WERI-Rb-1 (cell line): ENCODE results near the gene NEIL3.

ENCODE experiments used
- DNase-seq: peaks from one replicate; pipeline ENCODE4 v3.0.0-alpha.2; 2020
- H3K27ac ChIP-seq: fragments of 250-450 bp; sonication (Bioruptor Pico); 2 replicates; pipeline ENCODE4 v1.5.1; 2020; ENCODE audit warnings: mild to moderate bottlenecking, moderate library complexity
- H3K27me3 ChIP-seq: fragments of 250-450 bp; sonication (Bioruptor Pico); 2 replicates; pipeline ENCODE4 v1.5.1; 2021; ENCODE audit warnings: mild to moderate bottlenecking, low read depth, moderate library complexity; ENCODE audit not compliant: insufficient read depth, severe bottlenecking
- H3K36me3 ChIP-seq: fragments of 250-450 bp; sonication (Bioruptor Pico); 2 replicates; pipeline ENCODE4 v1.5.1; 2020; ENCODE audit warnings: mild to moderate bottlenecking, moderate library complexity
- H3K4me3 ChIP-seq: 2 replicates; pipeline ENCODE4 v1.5.1; 2011; ENCODE audit warnings: low read depth, mild to moderate bottlenecking, control low read depth, low read length
- H3K9me3 ChIP-seq: fragments of 250-450 bp; sonication (Bioruptor Pico); 2 replicates; pipeline ENCODE4 v1.5.1; 2021; ENCODE audit warnings: mild to moderate bottlenecking, moderate library complexity; ENCODE audit not compliant: severe bottlenecking
- CTCF ChIP-seq: IDR thresholded peaks from 2 replicates; pipeline ENCODE4 v1.5.1; 2011; ENCODE audit warnings: low read depth, mild to moderate bottlenecking, control low read depth, inconsistent platforms, low read length

The NEIL3 gene

GRCh38 chr4:177282284-177282835 is 27.3 kb upstream of the NEIL3 start:
- Histone ChIP-seq H3K4me3 (no peak overlapping the region), H3K27me3 (peaks cover 6% of the 10 kb centered on the region), H3K27ac (no peak overlapping the region), H3K9me3 (no peaks in the 10 kb centered on the region), H3K36me3 (no peaks in the 10 kb centered on the region)
- no peak for TF ChIP-seq CTCF
- DNase-seq = no peak

GRCh38 chr4:177283167-177283566 is 26.5 kb upstream of the NEIL3 start:
- DNase-seq = no peak

GRCh38 chr4:177285953-177286352 is 23.7 kb upstream of the NEIL3 start:
- H3K9me3 ChIP-seq = no peaks in the 10 kb centered on the region
- no peak for TF ChIP-seq CTCF
- no peaks in the 10 kb centered on the region for H3K27me3 ChIP-seq
- no peak for DNase-seq
- no peak overlapping the region for H3K4me3 ChIP-seq
- H3K36me3 ChIP-seq = no peaks in the 10 kb centered on the region
- no peak overlapping the region for H3K27ac ChIP-seq

More at GRCh38 chr4:177283167-177283566, 26.5 kb upstream of the NEIL3 start:
- H3K27me3 ChIP-seq = peaks cover 5% of the 10 kb centered on the region
- no peaks in the 10 kb centered on the region for H3K9me3 ChIP-seq
- H3K27ac ChIP-seq = no peak overlapping the region
- H3K4me3 ChIP-seq = no peak overlapping the region
- H3K36me3 ChIP-seq = no peaks in the 10 kb centered on the region
- TF ChIP-seq CTCF = no peak

- TF ChIP-seq CTCF = no peak
- DNase-seq = no peak
- no peak overlapping the region for H3K4me3 ChIP-seq
- H3K27ac ChIP-seq = no peak overlapping the region
- no peaks in the 10 kb centered on the region for H3K36me3 ChIP-seq
- no peaks in the 10 kb centered on the region for H3K9me3 ChIP-seq
- H3K27me3 ChIP-seq = no peaks in the 10 kb centered on the region
Measured at GRCh38 chr4:177287255-177287654, 22.4 kb upstream of the NEIL3 start.

- H3K27me3 ChIP-seq = no peaks in the 10 kb centered on the region
- no peak for TF ChIP-seq CTCF
- DNase-seq = no peak
- H3K27ac ChIP-seq = no peak overlapping the region
- no peaks in the 10 kb centered on the region for H3K9me3 ChIP-seq
- no peak overlapping the region for H3K4me3 ChIP-seq
- no peaks in the 10 kb centered on the region for H3K36me3 ChIP-seq
Measured at GRCh38 chr4:177288335-177288734, 21.3 kb upstream of the NEIL3 start.

GRCh38 chr4:177290780-177291179 is 18.9 kb upstream of the NEIL3 start:
- no peak overlapping the region for H3K27ac ChIP-seq
- no peaks in the 10 kb centered on the region for H3K9me3 ChIP-seq
- no peaks in the 10 kb centered on the region for H3K27me3 ChIP-seq
- TF ChIP-seq CTCF = no peak
- no peak overlapping the region for H3K4me3 ChIP-seq
- DNase-seq = no peak
- H3K36me3 ChIP-seq = no peaks in the 10 kb centered on the region
